ENCODE measurements around the gene KPTN. TPM values are rescaled to one million over a fixed set of nuclear protein-coding genes. Genes with fewer than 3 reads are reported as not detected.

KPTN gene
- total RNA-seq, 4 donors from 2014 or later, result 7.1 to 22.3 (median 13.4) TPM

- H3K27ac ChIP-seq, result no peak overlapping the region
- H3K4me3 ChIP-seq, result no peak overlapping the region
- H3K9me3 ChIP-seq, result peaks cover 0 to 6% (median 2%) of the 10 kb centered on the region in 4 donors
- peaks cover 0 to 8% of the 10 kb centered on the region in 2 donors for H3K27me3 ChIP-seq
- TF ChIP-seq CTCF (IDR thresholded peaks at IDR 0.05) (no peak), POLR2A (IDR thresholded peaks at IDR 0.05) (no peak)
- no peak for DNase-seq
- H3K36me3 ChIP-seq, result no peaks in the 10 kb centered on the region
- peaks cover 0 to 8% (median 0%) of the 10 kb centered on the region in 4 donors for H3K4me1 ChIP-seq
Measured at GRCh38 chr19:47459477-47459876, 24.5 kb downstream of the KPTN start.

- no peak for DNase-seq
- H3K4me1 ChIP-seq, result peaks cover 0 to 8% (median 0%) of the 10 kb centered on the region in 4 donors
- TF ChIP-seq CTCF (IDR thresholded peaks at IDR 0.05) (no peak), POLR2A (IDR thresholded peaks at IDR 0.05) (no peak)
- no peaks in the 10 kb centered on the region for H3K36me3 ChIP-seq
- H3K9me3 ChIP-seq, result peaks cover 0 to 6% (median 2%) of the 10 kb centered on the region in 4 donors
- H3K4me3 ChIP-seq, result no peak overlapping the region
- H3K27ac ChIP-seq, result no peak overlapping the region
- peaks cover 0 to 8% of the 10 kb centered on the region in 2 donors for H3K27me3 ChIP-seq
Measured at GRCh38 chr19:47458672-47459071, 25.3 kb downstream of the KPTN start.

GRCh38 chr19:47456721-47457474, 27.1 kb downstream of the KPTN start:
- H3K4me3 ChIP-seq, result no peak overlapping the region
- DNase-seq, result no peak
- TF ChIP-seq CTCF (IDR thresholded peaks at IDR 0.05), result no peak
- TF ChIP-seq POLR2A (IDR thresholded peaks at IDR 0.05), result no peak
- no peak overlapping the region for H3K27ac ChIP-seq
- no peaks in the 10 kb centered on the region for H3K36me3 ChIP-seq
- H3K9me3 ChIP-seq, result peaks cover 0 to 6% (median 2%) of the 10 kb centered on the region in 4 donors
- H3K4me1 ChIP-seq, result peaks cover 0 to 8% (median 0%) of the 10 kb centered on the region in 4 donors
- H3K27me3 ChIP-seq, result peaks cover 0 to 8% of the 10 kb centered on the region in 2 donors

GRCh38 chr19:47450478-47450877, 33.5 kb downstream of the KPTN start:
- Histone ChIP-seq H3K9me3 (peaks cover 0 to 7% (median under 1%) of the 10 kb centered on the region in 4 donors), H3K36me3 (no peaks in the 10 kb centered on the region), H3K27me3 (peaks cover 0 to 11% of the 10 kb centered on the region in 2 donors), H3K4me1 (peaks cover 0 to 26% (median 4%) of the 10 kb centered on the region in 4 donors), H3K27ac (no peak overlapping the region), H3K4me3 (no peak overlapping the region)
- TF ChIP-seq CTCF (IDR thresholded peaks at IDR 0.05) (no peak), POLR2A (IDR thresholded peaks at IDR 0.05) (no peak)
- no peak for DNase-seq

GRCh38 chr19:47448360-47448727, 35.7 kb downstream of the KPTN start:
- Histone ChIP-seq H3K4me1 (peaks cover 0 to 26% (median 7%) of the 10 kb centered on the region in 4 donors), H3K36me3 (no peaks in the 10 kb centered on the region), H3K27ac (no peak overlapping the region), H3K4me3 (no peak overlapping the region), H3K27me3 (peaks cover 0 to 11% of the 10 kb centered on the region in 2 donors), H3K9me3 (peaks cover 0 to 7% (median 0%) of the 10 kb centered on the region in 4 donors)
- no peak for DNase-seq
- TF ChIP-seq CTCF (IDR thresholded peaks at IDR 0.05) (no peak), POLR2A (IDR thresholded peaks at IDR 0.05) (no peak)
